ENCODE data around the gene NFIA.

The NFIA gene

GRCh38 chr1:61247051-61247825, 164.9 kb downstream of the NFIA start:
- no peak for DNase-seq (ENCODE audit: low read depth in 2 of 2)

DNA sequence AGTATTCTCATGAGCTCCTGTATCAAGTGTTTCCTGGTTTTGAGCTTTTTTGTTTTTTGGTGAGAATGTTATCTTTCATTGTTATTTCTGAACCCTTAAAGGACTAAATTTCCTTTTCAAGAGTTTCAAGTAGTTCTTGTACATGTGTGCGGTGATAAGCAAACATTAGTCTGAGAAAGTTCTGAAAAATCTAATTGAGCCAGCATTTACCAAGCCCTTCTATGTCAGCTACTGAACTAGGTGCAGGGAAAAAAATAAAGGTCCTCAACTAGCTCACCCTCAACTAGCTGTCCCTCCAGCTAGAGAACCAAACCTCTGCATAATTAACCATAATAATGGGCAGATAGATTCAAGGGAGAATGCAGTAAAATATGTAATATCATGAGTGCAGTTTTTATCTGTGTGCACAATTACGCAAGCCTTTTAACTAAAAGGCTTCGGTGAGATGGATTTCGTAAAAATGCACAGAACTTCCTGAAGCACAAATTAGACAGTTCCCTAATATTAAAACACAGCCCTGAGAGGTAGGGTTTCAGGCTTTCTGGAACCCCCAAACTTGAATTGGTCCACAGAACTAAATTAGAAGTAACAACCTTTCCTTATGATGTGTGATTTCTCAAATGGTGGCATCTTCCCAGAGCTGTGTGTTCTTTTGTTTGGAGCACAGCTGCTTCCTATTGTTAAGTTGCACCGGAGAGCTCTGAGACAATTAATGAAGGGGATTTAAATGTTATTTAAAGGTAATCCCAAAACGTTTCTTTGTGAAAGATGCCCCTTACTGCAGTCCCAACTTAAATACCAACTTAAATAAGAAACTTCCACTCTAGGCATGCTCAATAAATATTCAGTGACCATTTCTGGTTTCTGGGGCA, 165.8 kb downstream of the NFIA start:
- no peak for DNase-seq (ENCODE audit: low read depth in 2 of 2)

GRCh38 chr1:61250933-61251332, 168.6 kb downstream of the NFIA start:
- DNase-seq (ENCODE audit: low read depth in 2 of 2), result no peak

GRCh38 chr1:61253059-61253735, 170.8 kb downstream of the NFIA start:
- DNase-seq (ENCODE audit: low read depth in 2 of 2), result no peak

DNA sequence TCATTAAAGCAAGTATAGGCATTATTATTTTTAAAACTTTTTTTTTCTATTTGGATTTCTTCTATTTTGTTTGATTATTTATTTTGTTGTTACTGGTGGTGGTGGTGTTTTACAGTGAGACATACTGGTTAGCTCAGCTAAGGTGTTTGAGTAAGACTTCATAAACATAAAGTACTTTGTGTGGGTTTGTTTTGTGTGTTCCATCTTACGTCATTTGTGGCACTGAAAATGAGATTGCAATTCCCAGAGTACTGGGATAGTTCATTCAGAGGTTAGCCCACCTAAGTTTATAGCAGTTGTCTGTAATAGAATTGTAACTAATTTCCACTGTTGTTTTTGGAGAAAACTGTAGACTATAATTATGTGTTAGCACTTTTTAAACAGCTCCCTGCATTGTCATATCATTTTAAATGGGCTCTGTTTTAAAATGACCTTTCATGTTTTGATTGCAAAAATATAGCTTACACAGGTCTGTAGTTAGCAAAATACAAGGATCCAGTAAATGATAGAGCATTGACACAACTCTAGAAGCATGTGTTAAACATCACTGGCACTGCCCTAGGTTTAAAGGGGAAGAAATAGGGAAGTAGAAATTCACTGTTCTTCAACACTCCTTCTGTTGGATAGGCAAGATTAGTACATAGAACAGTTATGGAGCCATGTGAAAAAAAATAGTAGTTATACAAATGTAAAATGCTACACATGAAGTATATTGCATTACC, 171.7 kb downstream of the NFIA start:
- DNase-seq (ENCODE audit: low read depth in 2 of 2), result no peak

GRCh38 chr1:61254634-61255357, 172.4 kb downstream of the NFIA start:
- no peak for DNase-seq (ENCODE audit: low read depth in 2 of 2)

DNA sequence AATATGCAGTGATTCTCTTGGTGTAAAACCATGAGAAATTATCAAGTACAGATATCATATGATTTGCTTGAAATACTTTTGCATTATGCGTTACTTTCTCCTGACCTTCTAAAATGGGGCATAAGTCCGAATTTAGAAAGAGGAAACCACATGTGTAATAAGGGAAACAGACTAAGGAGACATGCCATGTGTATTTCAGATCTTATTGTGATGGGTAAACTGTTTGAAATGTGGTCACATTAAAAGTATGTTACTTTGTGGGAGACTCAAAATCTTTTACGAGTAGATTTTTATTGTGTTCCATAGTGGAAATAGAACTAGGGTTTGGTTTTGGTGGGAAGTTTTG, 173.0 kb downstream of the NFIA start:
- DNase-seq (ENCODE audit: low read depth in 2 of 2), result no peak

DNA sequence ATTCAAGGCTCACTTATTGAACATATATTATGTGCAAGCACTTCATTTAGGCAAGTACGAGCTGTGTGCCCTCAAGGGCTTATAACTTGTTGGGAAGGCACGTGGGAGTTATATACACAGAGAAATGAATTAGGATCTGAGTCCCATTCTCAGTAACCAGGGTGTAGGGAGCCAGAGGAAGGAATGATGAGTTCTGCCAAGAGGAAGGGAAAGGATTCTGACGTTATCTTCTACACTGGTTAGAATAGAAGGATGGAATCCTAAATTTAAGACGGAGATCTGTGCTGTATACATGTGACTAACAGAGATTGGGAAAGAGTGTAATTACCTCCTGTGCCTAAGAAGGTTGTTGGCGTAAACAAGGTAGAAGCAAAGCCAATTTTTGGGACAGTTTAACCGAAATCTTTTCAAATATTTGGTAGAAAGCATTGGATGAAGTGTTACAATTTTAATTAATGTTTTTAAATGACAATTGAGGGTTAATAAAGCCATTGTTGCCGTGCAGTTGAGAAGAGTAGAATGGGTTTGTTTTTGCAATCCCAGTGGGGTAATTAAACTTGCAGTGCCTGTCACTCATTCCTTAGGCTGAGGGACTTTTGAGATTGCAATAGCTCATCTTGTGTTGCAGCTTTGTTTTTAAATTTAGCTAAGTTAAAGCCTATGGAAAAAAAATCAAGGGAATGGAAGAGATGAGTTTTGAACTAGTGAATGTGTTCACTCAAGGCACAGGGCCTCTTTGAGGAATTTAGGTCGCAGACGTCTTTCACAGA, 177.2 kb downstream of the NFIA start:
- DNase-seq (ENCODE audit: low read depth in 2 of 2), result no peak

DNA sequence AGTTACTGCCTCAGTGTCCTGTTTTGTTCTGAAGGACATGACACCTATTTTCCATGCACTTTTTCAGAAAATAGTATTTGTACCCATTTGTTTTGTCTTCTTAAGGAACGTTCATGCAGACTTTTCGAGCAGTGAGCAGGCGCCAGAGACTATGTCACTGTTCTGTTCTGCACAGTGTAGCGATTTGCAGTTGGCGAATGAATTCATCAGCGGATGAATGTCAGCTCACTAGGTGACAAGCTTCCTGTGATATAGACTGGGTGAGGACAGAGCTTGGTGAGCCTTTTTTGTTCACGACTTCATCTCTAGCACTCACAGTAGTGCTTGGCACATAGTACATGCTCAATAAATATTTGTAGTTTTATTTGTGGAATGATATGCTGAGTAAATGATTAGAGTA, 177.8 kb downstream of the NFIA start:
- no peak for DNase-seq (ENCODE audit: low read depth in 2 of 2)

- DNase-seq (ENCODE audit: low read depth in 2 of 2), result no peak
These were observed 179.2 kb downstream of the NFIA start for GRCh38 chr1:61261595-61261994.

GRCh38 chr1:61263905-61264824, 181.8 kb downstream of the NFIA start:
- DNase-seq (ENCODE audit: low read depth in 2 of 2), result no peak

DNA sequence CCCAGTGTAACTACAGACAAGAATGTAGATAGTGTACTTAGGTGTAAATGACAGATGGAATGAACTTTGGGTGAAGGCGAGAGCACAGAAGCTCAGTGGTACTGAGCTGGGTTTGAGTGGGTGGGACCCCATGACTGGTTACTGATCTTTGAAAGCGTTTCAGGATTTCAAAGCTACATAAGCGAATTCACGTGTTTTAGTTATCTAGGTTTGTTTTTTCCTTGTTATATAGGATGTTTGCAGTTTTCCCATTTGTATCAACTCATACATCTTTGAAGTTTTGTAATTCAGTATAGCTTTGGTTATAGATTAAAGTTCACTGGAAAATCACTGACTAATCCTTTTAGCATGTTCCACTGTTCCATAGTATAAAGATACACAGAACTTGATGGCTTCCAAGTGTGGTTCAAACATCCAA, 182.5 kb downstream of the NFIA start:
- DNase-seq (ENCODE audit: low read depth in 2 of 2), result no peak

DNA sequence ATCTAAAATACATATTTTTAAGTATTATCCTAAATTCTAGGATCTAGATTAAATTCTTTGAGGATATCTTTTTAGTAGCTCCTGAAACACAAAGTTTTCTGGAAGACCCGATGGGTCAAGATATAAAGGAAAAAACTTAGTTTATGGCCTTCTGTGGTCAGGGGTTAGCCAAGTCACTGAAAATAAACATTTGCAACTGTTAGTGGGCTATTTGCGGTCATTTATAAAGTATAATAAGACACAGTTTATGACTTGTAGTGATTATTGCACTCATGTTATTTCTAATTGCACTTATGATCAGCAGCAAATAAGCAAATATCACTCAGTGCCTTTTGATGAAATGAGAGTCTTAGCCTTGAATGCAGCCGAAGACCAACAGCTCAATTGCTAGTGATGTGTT, 183.3 kb downstream of the NFIA start:
- no peak for DNase-seq (ENCODE audit: low read depth in 2 of 2)

GRCh38 chr1:61266738-61267137, 184.4 kb downstream of the NFIA start:
- DNase-seq (ENCODE audit: low read depth in 2 of 2), result no peak

GRCh38 chr1:61268546-61269240, 186.3 kb downstream of the NFIA start:
- no peak for DNase-seq (ENCODE audit: low read depth in 2 of 2)

DNA sequence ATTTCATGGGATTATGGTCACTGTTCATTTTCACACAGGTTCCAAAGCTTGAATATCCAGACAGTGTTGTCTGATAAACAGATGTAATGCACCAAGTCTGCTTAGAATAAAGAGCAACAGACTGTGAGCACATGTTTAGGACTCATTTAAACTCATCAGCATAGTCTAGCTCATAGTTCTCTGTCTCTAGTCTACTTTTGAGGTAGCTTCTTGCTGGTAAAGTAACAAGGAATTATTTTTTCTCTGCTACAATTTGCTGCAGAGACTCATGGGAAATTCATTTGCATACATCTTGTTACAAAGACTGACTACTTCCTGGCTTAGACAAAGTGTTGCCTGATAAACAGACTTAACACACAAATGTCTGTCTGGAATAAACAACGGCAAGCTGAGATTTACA, 187.2 kb downstream of the NFIA start:
- DNase-seq (ENCODE audit: low read depth in 2 of 2), result no peak

DNA sequence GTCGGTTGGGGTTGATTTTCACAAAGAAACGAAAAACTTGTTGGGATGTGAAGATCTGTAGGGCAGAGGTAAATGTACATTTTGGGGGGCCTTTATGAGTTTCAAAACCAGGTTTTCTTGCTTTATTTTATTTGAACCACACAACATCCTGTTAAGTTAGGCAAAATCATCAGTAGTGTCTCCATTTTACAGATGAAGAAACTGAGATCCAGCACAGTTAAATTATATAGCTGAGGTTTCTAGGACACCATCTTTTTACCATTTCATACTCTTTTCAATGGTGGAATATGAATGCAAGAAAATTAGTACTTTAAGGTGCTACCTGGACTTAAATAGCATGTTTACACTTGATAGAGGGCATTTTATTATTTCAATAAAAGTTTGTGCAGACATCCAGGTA, 187.7 kb downstream of the NFIA start:
- no peak for DNase-seq (ENCODE audit: low read depth in 2 of 2)

- no peak for DNase-seq (ENCODE audit: low read depth in 2 of 2)
These were observed 188.5 kb downstream of the NFIA start for GRCh38 chr1:61270761-61271411.
